OCI-LY3 (cell line): ENCODE results near the gene ERBIN.

ENCODE experiments used
- H2AFZ ChIP-seq: fragments of 200-600, 300-600 bp; shearing (Covaris generic); 2 replicates; pipeline ENCODE4 v1.6.0; 2014; ENCODE audit warnings: antibody characterized with exemption, low read depth, low read length
- H3K27ac ChIP-seq: fragments of 200-600, 300-600 bp; sonication (generic); 2 replicates; pipeline ENCODE4 v1.5.1; 2014; ENCODE audit warnings: mild to moderate bottlenecking, low read length, moderate library complexity, mixed read lengths
- H3K27me3 ChIP-seq: fragments of 200-600, 300-600 bp; sonication (generic); 2 replicates; pipeline ENCODE4 v1.6.1; 2014; ENCODE audit warnings: low read depth, low read length, mixed read lengths
- H3K36me3 ChIP-seq: fragments of 200-600, 300-600 bp; sonication (generic); replicated peaks from 2 replicates; pipeline ENCODE3; 2014; ENCODE audit warnings: low read depth, low read length, mixed read lengths
- H3K4me1 ChIP-seq: fragments of 300-600, 200-600 bp; sonication (generic); 2 replicates; pipeline ENCODE4 v1.6.1; 2014; ENCODE audit warnings: low read length, mixed read lengths
- H3K4me2 ChIP-seq: fragments of 200-600, 300-600 bp; sonication (generic); 2 replicates; pipeline ENCODE4 v1.6.1; 2014; ENCODE audit warnings: low read length, mixed read lengths
- H3K4me3 ChIP-seq: fragments of 300-600, 200-600 bp; sonication (generic); 2 replicates; pipeline ENCODE4 v1.5.1; 2014; ENCODE audit warnings: antibody characterized with exemption, mild to moderate bottlenecking, low read length, moderate library complexity
- H3K79me2 ChIP-seq: fragments of 300-600, 200-600 bp; shearing (Covaris generic); 2 replicates; pipeline ENCODE4 v1.6.1; 2014; ENCODE audit warnings: mild to moderate bottlenecking, low read length, mixed read lengths
- H3K9ac ChIP-seq: fragments of 300-600, 200-600 bp; shearing (Covaris generic); 2 replicates; pipeline ENCODE4 v1.6.0; 2014; ENCODE audit warnings: mild to moderate bottlenecking, low read length, moderate library complexity
- H3K9me3 ChIP-seq: fragments of 200-600, 300-600 bp; shearing (Covaris generic); 2 replicates; pipeline ENCODE4 v1.6.1; 2014; ENCODE audit warnings: low read length, mixed read lengths; ENCODE audit not compliant: insufficient read depth
- H4K20me1 ChIP-seq: fragments of 200-600, 300-600 bp; sonication (generic); 2 replicates; pipeline ENCODE4 v1.6.1; 2016; ENCODE audit warnings: low read length, mixed read lengths; ENCODE audit not compliant: insufficient read depth
- CTCF ChIP-seq: fragments of 200-600, 300-600 bp; sonication (generic); IDR thresholded peaks from 2 replicates; pipeline ENCODE4 v1.5.1; 2014; ENCODE audit warnings: antibody characterized with exemption, low read length, low read depth
- EZH2phosphoT487 ChIP-seq: fragments of 200-600 bp; shearing (Covaris generic); IDR thresholded peaks from 2 replicates; pipeline ENCODE4 v1.6.1; 2018; ENCODE audit warnings: antibody characterized with exemption, mixed run types, low read depth

ERBIN gene

GRCh38 chr5:66001952-66002351 lies 75.6 kb downstream of the ERBIN start:
- H3K36me3 ChIP-seq: peaks cover 16% of the 10 kb centered on the region
- H3K4me2 ChIP-seq: no peak overlapping the region
- TF ChIP-seq CTCF (no peak), EZH2phosphoT487 (no peak)
- H3K9me3 ChIP-seq: no peaks in the 10 kb centered on the region
- peaks cover 40% of the 10 kb centered on the region for H4K20me1 ChIP-seq
- no peaks in the 10 kb centered on the region for H3K27me3 ChIP-seq
- no peak overlapping the region for H3K9ac ChIP-seq
- H3K4me1 ChIP-seq: peaks cover 6% of the 10 kb centered on the region
- H3K27ac ChIP-seq: no peak overlapping the region
- H2AFZ ChIP-seq: no peak overlapping the region
- no peak overlapping the region for H3K4me3 ChIP-seq
- H3K79me2 ChIP-seq: peaks cover 30% of the 10 kb centered on the region

DNA sequence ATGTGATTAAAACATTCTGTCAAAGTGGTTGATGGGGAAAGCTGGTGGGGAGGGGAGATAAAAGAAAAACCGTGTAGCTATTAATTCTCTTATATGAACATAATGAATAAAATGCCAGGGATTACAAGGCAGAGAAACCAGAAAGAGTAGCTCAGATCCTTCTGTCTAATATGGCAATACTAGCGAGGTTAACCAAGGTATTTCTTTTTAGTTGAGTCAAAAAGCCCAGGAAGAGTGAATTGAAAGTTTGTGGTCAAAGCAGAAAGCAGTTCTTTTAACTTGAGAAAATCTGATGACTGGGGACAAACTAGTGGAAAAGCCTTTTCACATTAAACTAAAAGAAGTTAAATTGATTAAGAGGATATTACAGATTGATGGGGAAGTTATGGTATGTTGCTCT lies 76.0 kb downstream of the ERBIN start:
- peaks cover 16% of the 10 kb centered on the region for H3K36me3 ChIP-seq

GRCh38 chr5:66004216-66004615 lies 77.8 kb downstream of the ERBIN start:
- H2AFZ ChIP-seq: no peak overlapping the region
- H3K9ac ChIP-seq: no peak overlapping the region
- H3K36me3 ChIP-seq: peaks cover 16% of the 10 kb centered on the region
- H3K4me1 ChIP-seq: peaks cover 6% of the 10 kb centered on the region
- H3K9me3 ChIP-seq: no peaks in the 10 kb centered on the region
- TF ChIP-seq EZH2phosphoT487 (no peak), CTCF (no peak)
- no peak overlapping the region for H3K4me3 ChIP-seq
- peaks cover 30% of the 10 kb centered on the region for H3K79me2 ChIP-seq
- H4K20me1 ChIP-seq: peaks cover 41% of the 10 kb centered on the region
- H3K27me3 ChIP-seq: no peaks in the 10 kb centered on the region
- H3K27ac ChIP-seq: no peak overlapping the region
- H3K4me2 ChIP-seq: no peak overlapping the region

More for the DNA sequence above, 76.0 kb downstream of the ERBIN start:
- no peaks in the 10 kb centered on the region for H3K9me3 ChIP-seq
- H3K4me2 ChIP-seq: no peak overlapping the region
- H3K27ac ChIP-seq: no peak overlapping the region
- TF ChIP-seq CTCF (no peak), EZH2phosphoT487 (no peak)
- H3K79me2 ChIP-seq: peaks cover 28% of the 10 kb centered on the region
- H3K4me1 ChIP-seq: peaks cover 6% of the 10 kb centered on the region
- H4K20me1 ChIP-seq: peaks cover 40% of the 10 kb centered on the region
- no peaks in the 10 kb centered on the region for H3K27me3 ChIP-seq
- H2AFZ ChIP-seq: no peak overlapping the region
- H3K4me3 ChIP-seq: no peak overlapping the region
- no peak overlapping the region for H3K9ac ChIP-seq

GRCh38 chr5:66009277-66009676 lies 82.9 kb downstream of the ERBIN start:
- Histone ChIP-seq H3K4me1 (peaks cover 14% of the 10 kb centered on the region), H4K20me1 (peaks cover 31% of the 10 kb centered on the region), H3K9ac (no peak overlapping the region), H3K27ac (no peak overlapping the region), H3K4me3 (no peak overlapping the region), H3K27me3 (no peaks in the 10 kb centered on the region), H3K4me2 (no peak overlapping the region), H3K9me3 (no peaks in the 10 kb centered on the region), H3K79me2 (peaks cover 12% of the 10 kb centered on the region), H2AFZ (no peak overlapping the region), H3K36me3 (peaks cover 5% of the 10 kb centered on the region)
- TF ChIP-seq CTCF (no peak), EZH2phosphoT487 (no peak)
